ENCODE data around the gene GRM8.
A peak's percentile ranks its signal among the peaks of the same experiment; 100 is the strongest.

GRM8 gene

GRCh38 chr7:126656165-126656564 is 596.6 kb downstream of the GRM8 start:
- DNase-seq (ENCODE audit: low read depth) = no peak
- H3K4me3 ChIP-seq (ENCODE audit: low read depth, low read length) = no peak overlapping the region

GRCh38 chr7:126637538-126637937 is 615.2 kb downstream of the GRM8 start:
- H3K4me3 ChIP-seq (ENCODE audit: low read depth, low read length) = no peak overlapping the region
- DNase-seq (ENCODE audit: low read depth) = no peak

- H3K4me3 ChIP-seq (ENCODE audit: low read depth, low read length) = no peak overlapping the region
- DNase-seq (ENCODE audit: low read depth) = no peak
These were observed 617.2 kb downstream of the GRM8 start for GRCh38 chr7:126635545-126635944.

GRCh38 chr7:126608339-126608776 is 644.4 kb downstream of the GRM8 start:
- no peak overlapping the region for H3K4me3 ChIP-seq (ENCODE audit: low read depth, low read length)
- no peak for DNase-seq (ENCODE audit: low read depth)

GRCh38 chr7:126606331-126606730 is 646.4 kb downstream of the GRM8 start:
- DNase-seq (ENCODE audit: low read depth) = no peak
- no peak overlapping the region for H3K4me3 ChIP-seq (ENCODE audit: low read depth, low read length)

- H3K4me3 ChIP-seq (ENCODE audit: low read depth, low read length) = no peak overlapping the region
- no peak for DNase-seq (ENCODE audit: low read depth)
These were observed 647.2 kb downstream of the GRM8 start for GRCh38 chr7:126605553-126605952.

GRCh38 chr7:126605056-126605455 is 647.7 kb downstream of the GRM8 start:
- no peak overlapping the region for H3K4me3 ChIP-seq (ENCODE audit: low read depth, low read length)
- no peak for DNase-seq (ENCODE audit: low read depth)

GRCh38 chr7:126589068-126589684 is 663.6 kb downstream of the GRM8 start:
- no peak overlapping the region for H3K4me3 ChIP-seq (ENCODE audit: low read depth, low read length)
- DNase-seq (ENCODE audit: low read depth) = no peak

- no peak overlapping the region for H3K4me3 ChIP-seq (ENCODE audit: low read depth, low read length)
- peak; percentile 32 for DNase-seq (ENCODE audit: low read depth)
These were observed 674.4 kb downstream of the GRM8 start for GRCh38 chr7:126578338-126578737.

- no peak overlapping the region for H3K4me3 ChIP-seq (ENCODE audit: low read depth, low read length)
- DNase-seq (ENCODE audit: low read depth) = no peak
These were observed 678.2 kb downstream of the GRM8 start for GRCh38 chr7:126574276-126575250.

- no peak overlapping the region for H3K4me3 ChIP-seq (ENCODE audit: low read depth, low read length)
- DNase-seq (ENCODE audit: low read depth) = no peak
These were observed 681.9 kb downstream of the GRM8 start for GRCh38 chr7:126570845-126571244.

- no peak overlapping the region for H3K4me3 ChIP-seq (ENCODE audit: low read depth, low read length)
- no peak for DNase-seq (ENCODE audit: low read depth)
These were observed 683.3 kb downstream of the GRM8 start for GRCh38 chr7:126569402-126569801.

- no peak overlapping the region for H3K4me3 ChIP-seq (ENCODE audit: low read depth, low read length)
- DNase-seq (ENCODE audit: low read depth) = no peak
These were observed 695.5 kb downstream of the GRM8 start for GRCh38 chr7:126557271-126557670.

- no peak for DNase-seq (ENCODE audit: low read depth)
- H3K4me3 ChIP-seq (ENCODE audit: low read depth, low read length) = no peak overlapping the region
These were observed 711.3 kb downstream of the GRM8 start for GRCh38 chr7:126541406-126541805.

- H3K4me3 ChIP-seq (ENCODE audit: low read depth, low read length) = no peak overlapping the region
- DNase-seq (ENCODE audit: low read depth) = no peak
These were observed 717.6 kb downstream of the GRM8 start for GRCh38 chr7:126535176-126535575.

- no peak overlapping the region for H3K4me3 ChIP-seq (ENCODE audit: low read depth, low read length)
- no peak for DNase-seq (ENCODE audit: low read depth)
These were observed 719.0 kb downstream of the GRM8 start for GRCh38 chr7:126533715-126534114.

- DNase-seq (ENCODE audit: low read depth) = no peak
- H3K4me3 ChIP-seq (ENCODE audit: low read depth, low read length) = no peak overlapping the region
These were observed 722.9 kb downstream of the GRM8 start for GRCh38 chr7:126529833-126530232.

- DNase-seq (ENCODE audit: low read depth) = no peak
- H3K4me3 ChIP-seq (ENCODE audit: low read depth, low read length) = no peak overlapping the region
These were observed 723.5 kb downstream of the GRM8 start for GRCh38 chr7:126529254-126529653.

GRCh38 chr7:126525906-126526305 is 726.8 kb downstream of the GRM8 start:
- H3K4me3 ChIP-seq (ENCODE audit: low read depth, low read length) = no peak overlapping the region
- DNase-seq (ENCODE audit: low read depth) = no peak

- no peak for DNase-seq (ENCODE audit: low read depth)
- no peak overlapping the region for H3K4me3 ChIP-seq (ENCODE audit: low read depth, low read length)
These were observed 727.8 kb downstream of the GRM8 start for GRCh38 chr7:126524967-126525366.

GRCh38 chr7:126511046-126511445 is 741.7 kb downstream of the GRM8 start:
- no peak for DNase-seq (ENCODE audit: low read depth)
- no peak overlapping the region for H3K4me3 ChIP-seq (ENCODE audit: low read depth, low read length)

Data from skeletal muscle cell (primary cell).